NK-92 (cell line): ENCODE results near the gene GPR132.
"Not testable (repeated sequence)": the region's sequence is repeated elsewhere in the genome, so short reads cannot be mapped to it uniquely, and the experiment has no call there.

Source experiments
- DNase-seq: peaks from one replicate; lab custom pipeline; 2025; ENCODE audit not compliant: unreplicated experiment; lab: John Stamatoyannopoulos, UW

GPR132 gene

GRCh38 chr14:105091517-105092170 is 26.4 kb upstream of the GPR132 start:
- DNase-seq, result no peak

GRCh38 chr14:105091054-105091516 is 25.9 kb upstream of the GPR132 start:
- DNase-seq, result no peak

GRCh38 chr14:105090493-105091053 is 25.3 kb upstream of the GPR132 start:
- no peak for DNase-seq

- DNase-seq, result no peak
Measured at GRCh38 chr14:105089746-105090492, 24.7 kb upstream of the GPR132 start.

GRCh38 chr14:105088812-105089745 is 23.8 kb upstream of the GPR132 start:
- no peak for DNase-seq

- DNase-seq, result no peak
Measured at GRCh38 chr14:105087963-105088811, 23.0 kb upstream of the GPR132 start.

- DNase-seq, result no peak
Measured at GRCh38 chr14:105087308-105087962, 22.2 kb upstream of the GPR132 start.

GRCh38 chr14:105086833-105087307 is 21.6 kb upstream of the GPR132 start:
- DNase-seq, result no peak

GRCh38 chr14:105085766-105086165 is 20.5 kb upstream of the GPR132 start:
- no peak for DNase-seq

GRCh38 chr14:105084741-105085571 is 19.7 kb upstream of the GPR132 start:
- no peak for DNase-seq

- no peak for DNase-seq
Measured at GRCh38 chr14:105083926-105084685, 18.9 kb upstream of the GPR132 start.

GRCh38 chr14:105082703-105083102 is 17.5 kb upstream of the GPR132 start:
- DNase-seq, result no peak

- DNase-seq, result not testable (repeated sequence)
Measured at GRCh38 chr14:105081473-105081872, 16.2 kb upstream of the GPR132 start.

GRCh38 chr14:105080161-105080560 is 14.9 kb upstream of the GPR132 start:
- DNase-seq, result no peak

GRCh38 chr14:105078294-105078693 is 13.1 kb upstream of the GPR132 start:
- DNase-seq, result no peak

GRCh38 chr14:105077649-105077995 is 12.4 kb upstream of the GPR132 start:
- DNase-seq, result no peak

- DNase-seq, result no peak
Measured at GRCh38 chr14:105076805-105077648, 11.8 kb upstream of the GPR132 start.
